Choroid plexus epithelial cell (primary cell): ENCODE data around the gene ELAVL3.
A peak's percentile ranks its signal among the peaks of the same experiment; 100 is the strongest.
"Not testable (repeated sequence)": the region's sequence is repeated elsewhere in the genome, so short reads cannot be mapped to it uniquely, and the experiment has no call there.

ENCODE experiments used
- DNase-seq: peaks from one replicate; pipeline ENCODE4 v3.0.0-alpha.2; 2010; ENCODE audit warnings: low read depth
- H3K4me3 ChIP-seq: 2 replicates; pipeline ENCODE4 v1.5.1; 2011; ENCODE audit warnings: low read depth, mild to moderate bottlenecking, control low read depth, low read length, moderate library complexity
- CTCF ChIP-seq: conservative IDR thresholded peaks from 2 replicates; pipeline ENCODE4 v1.5.1; 2011; ENCODE audit warnings: low read depth, mild to moderate bottlenecking, control low read depth, inconsistent platforms, low read length, moderate library complexity

ELAVL3 gene

GRCh38 chr19:11457831-11458230 lies 23.0 kb downstream of the ELAVL3 start:
- H3K4me3 ChIP-seq, result no peak overlapping the region
- DNase-seq, result no peak
- TF ChIP-seq CTCF, result no peak

- no peak for TF ChIP-seq CTCF
- DNase-seq, result peak; percentile 15
- H3K4me3 ChIP-seq, result no peak overlapping the region
These were observed 23.7 kb downstream of the ELAVL3 start for GRCh38 chr19:11457115-11457514.

GRCh38 chr19:11456659-11457058 lies 24.2 kb downstream of the ELAVL3 start:
- DNase-seq, result no peak
- H3K4me3 ChIP-seq, result no peak overlapping the region
- TF ChIP-seq CTCF, result no peak

- H3K4me3 ChIP-seq, DNase-seq: not testable (repeated sequence)
These were observed 25.7 kb downstream of the ELAVL3 start for GRCh38 chr19:11455233-11455554.

- no peak overlapping the region for H3K4me3 ChIP-seq
- TF ChIP-seq CTCF, result peak; percentile 50
- no peak for DNase-seq
These were observed 27.1 kb downstream of the ELAVL3 start for GRCh38 chr19:11453468-11454341.

GRCh38 chr19:11452620-11453310 lies 28.1 kb downstream of the ELAVL3 start:
- peak; percentile 25 for DNase-seq

More at GRCh38 chr19:11452620-11453310, 28.1 kb downstream of the ELAVL3 start:
- H3K4me3 ChIP-seq, result no peak overlapping the region
- TF ChIP-seq CTCF, result peak; percentile 39
